GM21447 (cell line): Measurements from ENCODE around the gene SERPINB12.

Experiments used
- ATAC-seq: cut with Tn5 transposase; IDR thresholded peaks from one replicate; pipeline ENCODE4 v1.9.1; 2021; ENCODE audit not compliant: unreplicated experiment

SERPINB12 gene

GRCh38 chr18:63596964-63597363 lies 54.8 kb downstream of the SERPINB12 start:
- ATAC-seq, result no peak

GRCh38 chr18:63603355-63603754 lies 61.2 kb downstream of the SERPINB12 start:
- no peak for ATAC-seq

- peak; percentile 98 for ATAC-seq
Observed at GRCh38 chr18:63603772-63604171, 61.6 kb downstream of the SERPINB12 start.

GRCh38 chr18:63604791-63605567 lies 62.8 kb downstream of the SERPINB12 start:
- no peak for ATAC-seq

- no peak for ATAC-seq
Observed at GRCh38 chr18:63606526-63606925, 64.4 kb downstream of the SERPINB12 start.

GRCh38 chr18:63613420-63613819 lies 71.3 kb downstream of the SERPINB12 start:
- no peak for ATAC-seq

GRCh38 chr18:63617049-63617914 lies 75.1 kb downstream of the SERPINB12 start:
- peak; percentile 72 for ATAC-seq

- no peak for ATAC-seq
Observed at GRCh38 chr18:63617915-63618234, 75.7 kb downstream of the SERPINB12 start.
